C1 segment of cervical spinal cord (tissue), 14 donors: ENCODE measurements around the gene TFCP2L1.

Experiments used
- DNase-seq, 14 donors: peaks; one replicate each; lab custom pipeline; 2025; lab: John Stamatoyannopoulos, UW

TFCP2L1 gene

GRCh38 chr2:121243821-121244460 is 41.1 kb downstream of the TFCP2L1 start:
- no peak for DNase-seq

DNA sequence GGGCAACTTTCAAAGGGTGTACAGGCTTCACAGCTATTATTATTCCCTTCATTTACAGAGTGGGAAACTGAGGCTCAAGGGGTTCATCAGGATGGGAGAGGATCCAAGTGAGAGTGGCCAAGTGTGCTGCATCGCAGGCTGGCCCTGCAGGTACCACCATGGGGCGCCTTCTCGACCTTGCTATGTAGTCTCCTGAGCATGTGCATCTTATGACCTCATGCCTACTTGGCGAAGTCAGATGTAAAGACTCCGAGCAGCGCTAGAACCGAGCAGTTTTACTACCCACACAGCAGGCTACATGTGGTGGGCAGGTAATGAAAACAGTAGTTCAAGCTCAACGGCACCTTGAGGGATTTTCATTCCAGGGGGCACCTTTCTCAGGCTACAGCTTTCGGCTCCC is 42.0 kb downstream of the TFCP2L1 start:
- DNase-seq = no peak

DNA sequence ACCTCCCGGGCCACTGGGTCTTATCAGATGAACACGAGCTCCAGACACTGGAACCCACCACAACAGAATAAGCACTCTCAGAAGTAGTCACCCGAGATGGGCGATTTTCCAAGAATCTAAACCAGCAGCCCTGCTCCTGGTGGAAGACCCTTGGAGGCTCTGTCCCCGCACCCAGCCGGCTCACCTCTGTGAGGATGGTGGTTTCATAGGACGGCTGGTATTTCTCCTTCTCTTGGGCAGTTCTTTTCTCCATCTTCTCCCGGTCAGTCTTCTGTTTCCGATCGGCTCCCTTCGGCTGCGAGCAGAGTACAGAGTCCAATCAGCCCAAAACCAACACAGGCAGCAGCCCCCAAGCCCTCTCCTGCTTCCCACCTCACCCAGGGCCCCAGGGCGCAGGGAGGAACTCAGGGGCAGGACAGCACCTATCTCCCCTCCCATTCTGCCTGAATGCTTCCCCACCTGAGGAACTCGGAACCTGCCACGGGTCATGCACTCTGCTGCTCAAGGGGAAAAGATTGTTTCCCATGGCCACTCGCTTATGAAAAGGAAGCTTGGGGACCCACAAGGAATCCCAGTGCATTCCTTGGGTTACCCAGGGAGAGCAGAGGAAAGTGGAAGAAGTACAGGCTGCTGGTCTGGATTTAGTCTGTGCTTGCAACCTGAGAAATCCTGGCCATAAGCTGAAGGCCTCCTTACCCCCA is 42.7 kb downstream of the TFCP2L1 start:
- no peak for DNase-seq

GRCh38 chr2:121241466-121241865 is 43.5 kb downstream of the TFCP2L1 start:
- DNase-seq = peak in 1 of 14 donors; percentile 25

DNA sequence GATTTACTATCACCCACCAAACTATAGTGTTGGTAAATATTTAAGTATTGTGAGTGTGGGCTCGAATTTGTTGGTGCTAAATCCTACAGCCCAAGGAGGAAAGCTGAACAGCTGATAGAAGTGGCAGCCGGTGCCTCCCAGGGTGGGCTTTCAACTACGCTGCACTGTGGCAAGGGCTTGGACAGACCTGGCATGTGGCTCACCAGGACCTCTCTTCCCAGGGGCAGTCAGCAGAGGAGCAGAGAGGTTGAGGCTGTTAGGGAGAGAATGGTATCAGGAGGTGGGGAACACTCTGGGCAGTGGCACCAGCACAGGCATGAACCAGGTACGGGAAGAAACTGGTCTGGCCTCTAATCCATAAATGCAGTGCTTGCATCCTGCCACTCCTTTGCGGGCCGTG is 44.6 kb downstream of the TFCP2L1 start:
- no peak for DNase-seq

DNA sequence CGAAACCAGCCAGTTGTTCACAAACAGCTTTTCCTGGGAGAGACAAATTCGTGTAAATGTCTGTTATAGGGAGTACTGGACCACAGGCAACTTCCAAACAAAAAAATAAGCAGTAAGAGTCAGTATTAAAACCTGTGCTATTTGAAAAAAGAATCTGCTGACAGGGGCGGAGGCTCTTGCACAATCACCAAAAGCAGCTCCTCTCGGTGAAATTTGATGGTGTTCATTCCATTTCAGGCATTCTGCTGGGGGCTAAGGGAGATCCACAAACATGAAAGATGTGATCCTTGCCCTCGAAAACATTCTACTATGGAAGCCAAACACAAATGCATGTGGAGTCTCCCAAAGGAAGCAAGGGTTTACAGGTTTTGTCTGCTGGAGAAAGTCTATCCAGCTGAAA is 45.0 kb downstream of the TFCP2L1 start:
- no peak for DNase-seq

DNA sequence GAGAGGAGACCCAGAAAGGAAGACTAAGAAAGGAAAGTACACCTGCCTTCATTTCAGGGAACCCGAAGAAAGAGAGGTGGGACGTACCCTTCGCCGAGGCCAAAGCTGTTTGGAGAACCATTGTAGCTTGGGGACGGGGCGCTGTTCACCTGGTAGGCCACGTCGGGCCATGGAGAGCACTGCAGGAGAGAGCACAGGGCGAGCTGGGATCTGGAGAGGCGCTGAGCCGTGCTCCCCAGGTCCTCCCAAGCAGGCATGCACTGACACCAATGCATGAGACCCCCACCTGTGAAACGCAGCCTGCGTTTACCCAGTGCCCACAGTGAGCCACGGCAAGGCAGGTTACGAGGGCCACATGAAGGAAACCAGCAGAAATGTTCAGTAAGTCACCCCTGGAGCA is 45.5 kb downstream of the TFCP2L1 start:
- no peak for DNase-seq

DNA sequence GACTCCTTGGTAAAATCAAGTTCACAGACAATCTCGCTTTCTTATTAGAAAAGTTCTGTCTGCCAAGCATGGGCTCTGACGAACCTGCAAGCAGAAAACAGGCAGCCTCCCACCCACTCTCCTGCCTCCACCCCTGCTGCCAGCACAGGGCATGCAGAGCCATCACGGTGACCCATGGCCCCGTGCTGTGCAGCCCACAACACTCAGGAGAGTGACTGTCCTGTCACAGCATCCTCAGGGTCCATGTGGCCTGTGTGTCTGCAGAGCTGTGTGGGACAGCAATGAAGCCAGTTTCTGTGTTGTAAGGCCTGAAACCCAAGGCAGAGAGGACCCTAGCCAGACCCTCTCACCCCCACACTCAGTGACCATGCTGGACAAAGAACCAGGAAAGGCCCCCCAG is 46.2 kb downstream of the TFCP2L1 start:
- no peak for DNase-seq

DNA sequence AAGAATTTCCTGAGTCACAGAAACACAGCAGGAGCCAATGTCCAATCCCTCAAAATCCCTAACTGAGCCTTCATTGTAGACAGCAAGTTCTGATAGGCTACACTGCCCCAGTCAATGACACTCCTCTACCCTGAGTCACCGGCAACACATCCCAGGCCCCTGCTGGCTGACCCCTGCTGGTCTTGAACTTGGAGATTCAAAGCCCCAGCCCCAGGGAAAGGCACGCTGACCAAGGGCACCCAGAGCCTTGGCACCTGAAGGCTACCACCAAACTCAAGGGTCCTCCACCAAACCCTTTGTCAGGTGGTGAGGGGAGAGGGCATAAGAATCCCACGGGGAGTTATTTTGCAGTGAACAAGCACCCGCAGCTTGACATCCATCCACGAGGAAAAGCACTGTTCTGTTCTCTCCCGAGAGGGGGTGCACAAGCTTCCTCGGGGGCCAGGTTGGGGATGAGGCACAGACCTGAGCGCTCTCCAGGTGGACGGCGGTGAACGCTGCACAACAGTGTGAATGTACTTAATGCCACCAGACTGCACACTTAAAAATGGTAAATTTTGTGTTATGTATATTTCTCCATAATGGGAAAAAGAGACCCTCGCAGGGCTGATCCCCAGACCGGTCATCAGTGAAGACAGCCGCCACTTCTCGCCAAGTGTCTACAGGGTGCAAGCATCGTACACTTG is 46.9 kb downstream of the TFCP2L1 start:
- DNase-seq = no peak

DNA sequence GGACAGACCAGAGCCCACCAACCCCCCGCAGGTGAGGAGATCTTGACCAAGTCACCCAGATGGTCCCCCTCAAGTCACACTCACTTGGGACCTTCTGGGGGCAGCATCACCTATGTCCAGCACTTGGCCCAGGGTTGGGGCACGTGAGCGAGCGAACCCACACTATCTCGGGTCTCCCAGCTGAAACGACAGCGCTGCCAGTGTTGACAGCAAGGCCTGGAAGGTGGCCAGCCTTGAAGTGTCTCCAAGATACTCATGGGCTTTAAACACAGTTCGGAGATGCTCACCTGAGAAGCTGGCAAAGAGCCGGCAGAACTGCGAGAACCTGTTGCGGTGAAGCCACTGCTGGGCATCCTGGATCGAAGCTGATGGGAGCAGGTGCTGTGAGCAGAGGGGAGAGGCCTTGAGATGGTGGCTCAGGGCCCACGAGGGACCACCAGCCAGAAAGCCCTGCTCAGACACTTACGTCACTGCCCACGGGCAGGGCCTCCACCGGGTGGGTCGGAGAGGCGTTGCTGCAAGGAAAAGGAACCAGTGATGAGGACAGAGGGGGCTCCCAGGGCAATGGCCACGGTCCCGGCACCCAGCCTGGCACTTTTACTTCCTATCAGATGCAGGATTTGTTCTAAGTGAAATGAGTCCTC is 47.5 kb downstream of the TFCP2L1 start:
- DNase-seq = no peak

GRCh38 chr2:121236650-121237180 is 48.3 kb downstream of the TFCP2L1 start:
- DNase-seq = no peak

GRCh38 chr2:121236101-121236640 is 48.8 kb downstream of the TFCP2L1 start:
- DNase-seq = no peak

GRCh38 chr2:121235542-121235941 is 49.5 kb downstream of the TFCP2L1 start:
- no peak for DNase-seq

DNA sequence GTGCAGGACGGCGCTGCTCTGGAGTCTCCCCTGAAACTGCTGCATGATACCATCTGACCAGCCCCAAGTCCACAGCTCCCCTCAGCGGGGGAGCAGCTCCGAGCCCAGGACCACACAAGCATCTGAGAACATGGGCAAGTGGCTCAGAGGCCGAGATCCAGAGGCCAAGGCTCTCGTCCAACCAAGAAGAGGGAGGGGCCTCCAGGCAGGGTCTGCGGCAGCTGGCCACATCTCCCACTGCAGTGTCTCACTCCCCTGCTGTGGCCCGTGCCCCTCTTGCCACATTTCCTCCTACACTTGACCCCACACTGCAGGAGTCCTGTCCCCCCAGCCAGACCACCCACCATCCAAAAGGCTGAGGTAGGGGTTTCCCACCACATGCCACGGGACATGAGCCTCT is 50.2 kb downstream of the TFCP2L1 start:
- no peak for DNase-seq

- no peak for DNase-seq
Observed at GRCh38 chr2:121234144-121234543, 50.9 kb downstream of the TFCP2L1 start.

DNA sequence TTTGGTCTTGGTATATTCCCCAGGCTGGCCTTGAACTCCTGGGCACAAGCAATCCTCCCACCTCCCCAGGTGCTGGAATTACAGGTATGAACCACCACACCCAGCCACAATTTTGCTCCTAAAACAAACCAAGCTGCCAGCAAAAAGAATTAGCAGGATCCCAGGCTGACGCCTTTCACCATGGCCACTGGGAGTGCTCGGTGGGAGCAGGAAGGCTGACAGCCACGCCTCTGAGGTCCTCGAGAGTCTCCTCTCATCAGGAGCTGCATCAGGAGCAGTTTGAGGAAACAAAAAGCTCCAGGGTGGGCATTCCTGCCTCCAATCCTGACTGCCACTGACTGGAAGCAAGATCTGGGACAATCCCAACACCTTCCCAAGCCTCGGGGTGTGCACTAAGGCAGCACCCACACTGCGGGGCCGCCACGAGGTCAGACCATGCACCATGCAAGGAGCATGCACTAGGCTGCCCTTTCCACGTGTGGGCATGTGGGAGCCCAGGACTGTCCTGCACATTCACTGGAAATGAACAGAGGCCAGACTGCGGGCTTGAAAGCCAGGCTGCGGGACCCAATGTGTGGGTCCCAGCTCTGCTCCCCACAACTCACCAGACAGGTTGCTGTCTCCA is 51.4 kb downstream of the TFCP2L1 start:
- DNase-seq = no peak

DNA sequence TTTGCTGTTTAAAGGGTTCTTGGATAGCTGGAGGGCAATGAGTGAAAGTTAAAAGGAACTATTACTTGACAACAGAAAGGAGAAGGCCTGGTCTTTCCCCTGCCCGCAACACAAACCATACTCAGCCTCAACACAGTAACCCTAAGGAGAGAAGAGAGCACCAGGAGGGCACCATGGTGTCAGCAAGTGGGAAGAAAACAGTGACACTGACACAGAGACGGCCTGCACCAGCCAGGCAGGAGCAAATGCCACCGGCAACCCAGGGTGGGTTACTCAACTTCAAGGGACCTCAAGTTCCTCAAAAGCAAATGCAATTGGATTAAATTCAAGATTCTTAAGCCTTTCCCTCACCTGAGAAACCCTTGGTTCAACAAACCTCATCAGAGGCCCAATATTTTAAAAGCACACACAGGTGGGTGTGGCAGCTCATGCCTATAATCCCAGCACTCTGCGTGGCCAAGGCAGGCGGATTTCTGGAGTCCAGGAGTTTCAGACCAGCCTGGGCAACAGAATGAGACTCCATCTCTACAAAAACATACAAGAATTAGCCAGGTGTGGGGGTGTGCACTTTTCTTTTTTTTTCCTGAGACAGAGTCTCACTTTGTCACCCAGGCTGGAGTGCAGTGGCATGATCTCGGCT is 52.3 kb downstream of the TFCP2L1 start:
- DNase-seq = no peak

DNA sequence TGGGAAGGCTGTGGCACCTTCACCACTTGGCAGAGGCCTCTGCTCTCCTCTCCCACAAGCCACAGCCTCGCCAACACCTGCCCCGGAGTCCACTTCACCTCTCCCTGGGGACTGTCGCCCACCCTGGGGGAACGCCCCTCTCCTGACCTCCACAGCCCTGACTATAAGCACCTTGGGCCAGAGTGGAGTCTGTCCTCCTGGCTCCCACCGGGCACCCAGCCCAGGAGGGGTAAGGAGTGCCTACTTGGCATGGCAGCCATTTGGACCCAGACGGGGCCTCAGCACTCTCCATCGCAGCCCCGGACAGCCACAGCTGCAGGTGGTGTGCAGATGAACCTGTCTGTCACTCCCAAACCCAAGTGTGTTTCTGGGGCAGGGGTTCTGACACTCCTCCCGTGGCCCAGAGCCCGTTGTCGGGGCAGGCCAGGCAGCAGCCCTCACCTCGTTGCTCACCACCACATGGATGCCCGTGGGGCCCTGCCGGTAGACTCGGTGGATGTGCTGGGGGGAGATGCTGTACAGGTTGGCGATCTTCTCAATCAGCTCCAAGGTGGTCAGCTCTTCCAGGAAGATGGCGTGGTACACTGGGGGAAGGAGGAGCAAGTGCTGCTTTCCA is 53.5 kb downstream of the TFCP2L1 start:
- no peak for DNase-seq

DNA sequence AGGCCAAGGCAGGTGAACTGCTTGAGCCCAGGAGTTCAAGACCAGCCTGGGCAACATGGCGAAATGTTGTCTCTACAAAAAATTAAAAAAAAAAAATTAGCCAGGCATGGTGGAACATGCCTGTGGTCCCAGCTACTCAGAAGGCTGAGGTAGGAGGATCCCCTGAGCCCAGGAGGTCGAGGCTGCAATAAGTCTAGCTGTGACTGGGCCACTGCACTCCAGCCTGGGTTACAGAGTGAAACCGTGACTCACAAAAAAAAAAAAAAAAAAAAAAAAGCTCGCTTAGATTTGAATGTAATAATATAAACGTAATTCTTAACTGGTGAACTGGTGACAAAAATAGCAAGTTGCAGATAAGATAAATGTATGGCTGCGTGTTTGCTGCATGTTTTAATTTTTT is 56.5 kb downstream of the TFCP2L1 start:
- no peak for DNase-seq

DNA sequence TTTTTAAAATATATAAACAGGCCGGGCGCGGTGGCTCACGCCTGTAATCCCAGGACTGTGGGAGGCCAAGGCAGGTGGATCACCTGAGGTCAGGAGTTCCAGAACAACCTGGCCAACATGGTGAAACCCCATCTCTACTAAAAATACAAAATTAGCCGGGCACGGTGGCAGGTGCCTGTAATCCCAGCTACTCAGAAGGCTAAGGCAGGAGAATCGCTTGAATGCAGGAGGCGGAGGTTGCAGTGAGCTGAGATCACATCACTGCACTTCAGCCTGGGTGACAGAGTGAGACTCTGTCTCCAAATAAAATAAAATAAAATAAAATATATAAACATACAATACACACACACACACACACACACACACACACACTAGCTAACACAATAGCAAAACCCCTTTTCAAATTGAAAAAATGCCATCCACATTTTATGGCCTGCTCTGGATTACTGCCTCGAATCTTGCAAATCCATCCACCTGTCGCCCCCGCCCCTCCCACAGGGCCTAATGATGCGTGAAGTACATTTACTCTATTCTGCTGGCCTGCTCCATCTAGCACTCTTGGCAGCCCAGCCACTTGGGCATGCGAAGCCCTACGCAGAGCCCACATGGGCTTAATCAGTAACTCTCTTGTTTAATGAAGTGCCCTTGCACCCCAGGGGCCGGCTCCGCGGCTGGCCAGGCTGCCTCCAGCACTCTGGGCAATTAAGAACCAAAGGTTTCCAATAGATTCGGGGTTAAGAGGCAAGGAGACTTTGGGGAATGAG is 57.4 kb downstream of the TFCP2L1 start:
- DNase-seq = peak in 6 of 14 donors; percentile 5 to 93 (median 32)
